Activated T-helper 9 cell treated with anti-CD3 and anti-CD28 coated beads, Interleukin-2, amount 50 U/mL, for 16 hours (primary cell): ENCODE results near the gene RANBP10.
"Not testable (repeated sequence)": the region's sequence is repeated elsewhere in the genome, so short reads cannot be mapped to it uniquely, and the experiment has no call there.

ENCODE experiments used
- DNase-seq: peaks from one replicate; pipeline ENCODE4 v3.0.0-alpha.2; 2020; ENCODE audit warnings: low read depth

The RANBP10 gene

GRCh38 chr16:67806428-67807147, at the start of gene RANBP10, which contains the start of gene TSNAXIP1:
TSS of gene RANBP10 (minus strand) at chr16:67806560. CDS start at chr16:67806536, 24 bp downstream.
TSS of gene TSNAXIP1 (plus strand) at chr16:67806889. CDS start at chr16:67807150, 261 bp downstream.
- DNase-seq, result peak; percentile 93

GRCh38 chr16:67855789-67856188, 49.4 kb upstream of the RANBP10 start:
- no peak for DNase-seq

DNA sequence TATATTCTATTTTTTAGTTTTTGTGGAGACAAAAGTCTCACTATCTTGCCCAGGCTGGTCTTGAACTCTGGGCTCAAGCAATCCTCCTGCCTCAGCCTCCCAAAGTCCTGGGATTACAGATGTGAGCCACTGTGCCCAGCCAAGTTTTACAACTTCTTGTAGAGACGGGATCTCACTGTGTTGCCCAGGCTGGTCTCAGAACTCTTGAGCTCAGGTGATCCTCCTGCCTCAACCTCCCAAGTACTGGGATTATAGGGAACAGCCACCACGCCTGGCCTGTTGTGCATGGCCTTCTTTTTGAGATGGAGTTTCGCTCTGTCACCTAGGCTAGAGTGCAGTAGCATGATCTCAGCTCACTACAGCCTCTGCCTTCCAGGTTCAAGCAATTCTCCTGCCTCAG, 47.3 kb upstream of the RANBP10 start:
- DNase-seq, result no peak

DNA sequence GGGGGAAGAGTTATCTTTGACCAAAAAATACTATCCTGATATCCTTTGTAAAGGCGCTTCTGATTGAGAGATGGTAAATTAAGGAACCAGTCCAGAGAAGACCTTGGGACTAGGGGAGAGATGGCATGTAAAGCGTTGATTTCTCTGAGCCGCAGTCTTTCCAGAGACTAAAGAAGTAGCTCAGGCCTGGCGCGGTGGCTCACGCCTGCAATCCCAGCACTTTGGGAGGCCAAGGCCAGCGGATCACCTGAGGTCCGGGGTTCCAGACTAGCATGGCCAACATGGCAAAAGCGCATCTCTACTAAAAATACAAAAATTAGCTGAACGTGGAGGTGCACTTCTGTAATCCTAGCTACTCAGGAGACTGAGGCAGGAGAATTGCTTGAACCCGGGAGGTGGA, 41.8 kb upstream of the RANBP10 start:
- no peak for DNase-seq

GRCh38 chr16:67847064-67847861, 40.9 kb upstream of the RANBP10 start, which contains the start of gene CENPT:
TSS of gene CENPT (minus strand) at chr16:67847693. CDS start at chr16:67833859, 13,834 bp downstream.
- DNase-seq, result no peak

DNA sequence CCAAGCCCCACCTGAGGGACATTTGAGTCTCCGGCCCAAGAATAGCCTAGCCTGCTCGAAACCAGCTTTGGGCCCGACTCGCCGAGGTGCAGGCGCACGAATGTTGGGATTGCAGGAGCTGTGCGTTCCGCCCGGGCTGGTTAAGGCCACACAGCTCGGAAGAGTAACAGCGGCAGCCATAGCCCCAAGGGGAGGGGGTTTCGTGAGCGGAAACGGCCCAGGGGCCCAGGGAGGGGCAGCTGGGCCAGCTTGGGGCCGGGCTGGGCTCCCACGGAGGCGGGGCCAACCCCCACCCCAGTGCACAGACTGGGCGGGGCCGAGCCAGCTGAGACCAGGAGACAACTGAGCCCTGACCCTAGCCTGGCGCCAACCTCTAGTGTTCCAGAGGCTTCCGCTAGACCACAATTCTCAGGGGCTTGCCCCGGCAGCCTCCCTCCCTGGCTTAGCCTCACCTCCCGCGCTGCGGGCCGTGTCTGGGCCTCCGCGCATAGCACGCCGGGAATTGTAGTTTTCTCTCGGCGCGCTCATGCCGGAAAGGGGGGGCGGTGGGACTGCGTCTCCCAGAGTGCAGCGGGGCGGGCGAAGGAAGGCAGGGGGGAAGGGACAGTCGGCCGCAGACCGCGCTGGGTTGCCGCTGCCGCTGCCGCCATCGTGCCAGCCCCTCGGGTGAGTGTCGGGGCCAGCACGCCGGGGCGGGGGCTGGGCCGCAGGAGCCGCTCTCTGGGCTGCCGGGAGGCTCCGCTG, 40.1 kb upstream of the RANBP10 start, which contains the start of gene NUTF2:
Gene NUTF2, plus strand, starts transcription at position 614 of the 744 bp plus-strand sequence. CDS start 18,198 bp downstream, outside the sequence.
- DNase-seq, result peak; percentile 92

GRCh38 chr16:67846063-67846319, 39.6 kb upstream of the RANBP10 start:
- no peak for DNase-seq

- DNase-seq, result no peak
Observed at GRCh38 chr16:67845291-67846062, 39.1 kb upstream of the RANBP10 start.

GRCh38 chr16:67844497-67844896, 38.1 kb upstream of the RANBP10 start:
- DNase-seq, result no peak

DNA sequence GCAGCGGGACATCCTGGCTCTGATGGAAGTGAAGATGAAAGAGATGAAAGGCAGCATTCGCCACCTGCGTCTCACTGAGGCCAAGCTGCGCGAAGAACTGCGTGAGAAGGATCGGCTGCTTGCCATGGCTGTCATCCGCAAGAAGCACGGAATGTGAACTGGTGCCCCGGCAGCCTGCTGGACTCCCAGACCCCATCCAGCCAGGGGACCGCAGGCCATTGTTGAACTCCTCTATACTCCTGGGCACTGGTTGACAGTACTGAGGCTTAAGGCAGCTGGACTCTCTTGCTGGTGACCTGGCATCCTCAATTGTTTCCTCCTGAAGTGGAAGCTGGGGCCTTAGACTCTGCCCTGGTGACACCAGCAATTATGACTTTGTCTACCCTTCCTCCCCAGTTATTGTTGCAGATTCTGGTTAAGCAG, 37.0 kb upstream of the RANBP10 start:
- no peak for DNase-seq

DNA sequence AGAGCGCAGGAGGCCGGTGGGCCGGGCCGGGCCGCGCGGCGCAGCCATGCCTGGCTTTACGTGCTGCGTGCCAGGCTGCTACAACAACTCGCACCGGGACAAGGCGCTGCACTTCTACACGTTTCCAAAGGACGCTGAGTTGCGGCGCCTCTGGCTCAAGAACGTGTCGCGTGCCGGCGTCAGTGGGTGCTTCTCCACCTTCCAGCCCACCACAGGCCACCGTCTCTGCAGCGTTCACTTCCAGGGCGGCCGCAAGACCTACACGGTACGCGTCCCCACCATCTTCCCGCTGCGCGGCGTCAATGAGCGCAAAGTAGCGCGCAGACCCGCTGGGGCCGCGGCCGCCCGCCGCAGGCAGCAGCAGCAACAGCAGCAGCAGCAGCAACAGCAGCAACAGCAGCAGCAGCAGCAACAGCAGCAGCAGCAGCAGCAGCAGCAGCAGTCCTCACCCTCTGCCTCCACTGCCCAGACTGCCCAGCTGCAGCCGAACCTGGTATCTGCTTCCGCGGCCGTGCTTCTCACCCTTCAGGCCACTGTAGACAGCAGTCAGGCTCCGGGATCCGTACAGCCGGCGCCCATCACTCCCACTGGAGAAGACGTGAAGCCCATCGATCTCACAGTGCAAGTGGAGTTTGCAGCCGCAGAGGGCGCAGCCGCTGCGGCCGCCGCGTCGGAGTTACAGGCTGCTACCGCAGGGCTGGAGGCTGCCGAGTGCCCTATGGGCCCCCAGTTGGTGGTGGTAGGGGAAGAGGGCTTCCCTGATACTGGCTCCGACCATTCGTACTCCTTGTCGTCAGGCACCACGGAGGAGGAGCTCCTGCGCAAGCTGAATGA, 36.4 kb upstream of the RANBP10 start:
- DNase-seq, result peak; percentile 42

DNA sequence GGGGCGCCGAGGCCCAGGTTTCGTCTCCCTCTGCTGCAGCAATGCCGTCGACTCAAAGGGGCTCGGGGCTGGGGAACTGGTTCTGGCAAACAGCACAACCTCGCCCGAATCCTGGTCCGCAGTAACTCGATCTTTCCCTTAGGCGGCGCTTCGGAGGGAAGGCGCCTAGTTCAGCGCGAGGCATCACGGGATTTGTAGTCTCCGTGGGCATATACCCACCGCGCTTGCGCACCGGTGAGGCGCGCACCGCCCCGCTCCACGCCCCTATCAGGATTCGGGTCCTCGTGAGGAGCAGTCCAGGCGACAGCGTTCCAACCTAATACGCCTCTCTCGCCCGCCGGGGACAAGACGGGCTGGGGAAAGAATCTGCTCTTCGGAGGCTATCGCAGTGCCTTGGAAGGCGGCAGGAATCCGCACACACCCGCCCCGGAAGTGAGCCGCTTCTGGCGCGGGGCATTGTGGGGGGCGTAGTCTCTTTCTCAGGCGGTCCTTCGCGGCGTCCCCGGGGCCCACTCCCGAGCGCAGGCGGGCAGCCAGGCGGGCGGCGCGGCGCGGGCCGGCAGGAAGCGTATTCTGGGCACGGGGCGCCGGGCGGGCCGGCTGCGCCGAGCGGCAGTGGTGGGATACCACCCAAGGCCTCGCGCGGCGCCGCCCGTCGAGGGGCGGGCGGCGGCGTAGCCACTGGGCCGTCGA, 35.6 kb upstream of the RANBP10 start, which contains the start of gene THAP11:
Gene THAP11, plus strand, starts transcription at position 505 of the 693 bp plus-strand sequence. CDS start 235 bp downstream, outside the sequence.
- DNase-seq, result peak; percentile 89

DNA sequence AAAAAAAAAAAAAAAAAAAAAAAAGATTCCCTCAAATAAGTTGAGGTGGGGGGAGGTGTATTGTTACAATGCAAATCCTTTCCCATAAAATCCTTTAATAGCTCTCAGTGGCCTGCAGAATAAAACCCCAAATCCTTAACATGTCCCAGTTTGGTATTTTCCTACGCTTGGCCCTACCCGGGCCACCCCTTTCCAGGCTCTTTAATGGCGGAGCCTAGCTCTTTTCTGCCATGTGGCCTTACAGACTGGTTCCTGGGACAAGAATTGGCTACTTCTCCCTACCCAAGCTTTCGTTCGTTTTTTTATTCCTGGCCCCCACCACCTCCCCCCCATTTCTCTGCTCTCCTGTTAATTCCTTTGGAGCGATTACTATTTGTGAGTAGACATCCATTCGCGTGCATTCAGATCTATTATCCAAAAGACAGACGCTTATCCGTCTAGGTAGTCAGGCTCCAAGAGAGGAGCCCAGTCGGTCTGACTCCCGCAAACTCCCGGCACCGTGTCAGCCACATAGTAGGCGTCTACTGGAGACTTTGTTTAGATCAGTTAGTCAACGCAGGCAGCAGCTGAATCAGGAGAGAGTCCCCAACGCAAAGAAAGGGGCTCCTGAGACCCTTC, 34.9 kb upstream of the RANBP10 start:
- DNase-seq, result no peak

DNA sequence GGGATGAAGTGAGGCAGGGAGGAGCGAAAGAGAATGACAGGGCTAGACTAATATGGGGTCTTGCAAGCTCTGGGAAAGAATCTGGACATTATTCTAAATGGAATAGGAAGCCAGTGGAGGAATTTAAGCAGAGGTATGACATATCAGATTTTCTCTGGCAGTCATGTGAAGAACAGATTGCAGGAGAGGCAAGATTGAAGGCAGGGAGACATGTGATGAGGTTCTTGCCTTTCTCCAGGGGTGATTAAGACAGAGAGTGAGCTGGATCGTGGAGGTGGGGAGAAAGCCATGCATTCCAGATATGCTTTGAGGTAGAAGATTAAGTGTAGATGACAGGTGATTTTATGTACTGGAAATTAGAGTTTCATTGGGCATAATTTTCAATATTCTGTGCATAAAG, 31.5 kb upstream of the RANBP10 start:
- DNase-seq, result no peak

GRCh38 chr16:67837190-67837589, 30.8 kb upstream of the RANBP10 start:
- DNase-seq, result not testable (repeated sequence)

GRCh38 chr16:67834242-67834614, 27.9 kb upstream of the RANBP10 start:
- DNase-seq, result no peak

- peak; percentile 85 for DNase-seq
Observed at GRCh38 chr16:67833415-67834241, 27.3 kb upstream of the RANBP10 start.

- no peak for DNase-seq
Observed at GRCh38 chr16:67833030-67833414, 26.7 kb upstream of the RANBP10 start.

- DNase-seq, result no peak
Observed at GRCh38 chr16:67828651-67829050, 22.3 kb upstream of the RANBP10 start.
